Astrocyte (in vitro differentiated cells and primary cell): ENCODE data around the gene NDUFS2.

Experiments
- CTCF ChIP-seq: IDR thresholded peaks from 2 replicates; pipeline ENCODE4 v1.5.1; 2011; ENCODE audit warnings: low read depth, mild to moderate bottlenecking, inconsistent platforms, low read length, moderate library complexity; ENCODE audit not compliant: insufficient read depth
- EZH2 ChIP-seq: IDR thresholded peaks from 2 replicates; pipeline ENCODE4 v1.6.1; 2012; ENCODE audit warnings: mild to moderate bottlenecking, low read length, inconsistent platforms; ENCODE audit not compliant: insufficient read depth

- TF ChIP-seq CTCF (no peak), EZH2 (no peak)
These were observed 27.3 kb upstream of the NDUFS2 start for GRCh38 chr1:161174911-161175310.
